Measurements from ENCODE around the gene STOX1.
"Not testable (repeated sequence)": the region's sequence is repeated elsewhere in the genome, so short reads cannot be mapped to it uniquely, and the experiment has no call there.

STOX1 gene

GRCh38 chr10:68895041-68895440 is 67.7 kb downstream of the STOX1 start:
- DNase-seq: no peak

GRCh38 chr10:68897336-68897741 is 70.0 kb downstream of the STOX1 start:
- no peak for DNase-seq

- DNase-seq: no peak
These were observed 71.9 kb downstream of the STOX1 start for GRCh38 chr10:68899186-68899745.

- no peak for DNase-seq
These were observed 73.2 kb downstream of the STOX1 start for GRCh38 chr10:68900427-68901104.

GRCh38 chr10:68901105-68901927 is 74.0 kb downstream of the STOX1 start, which contains the start of gene DDX50:
DDX50 (plus strand) TSS chr10:68901315; CDS start chr10:68901385, 70 bp downstream.
- DNase-seq: peak; percentile 89

GRCh38 chr10:68902382-68902781 is 75.1 kb downstream of the STOX1 start:
- no peak for DNase-seq

- no peak for DNase-seq
These were observed 97.3 kb downstream of the STOX1 start for GRCh38 chr10:68924593-68924992.

GRCh38 chr10:68925489-68925888 is 98.2 kb downstream of the STOX1 start:
- no peak for DNase-seq

GRCh38 chr10:68929157-68929556 is 101.8 kb downstream of the STOX1 start:
- not testable (repeated sequence) for DNase-seq

- not testable (repeated sequence) for DNase-seq
These were observed 102.6 kb downstream of the STOX1 start for GRCh38 chr10:68929888-68930287.

GRCh38 chr10:68932860-68933259 is 105.5 kb downstream of the STOX1 start:
- DNase-seq: not testable (repeated sequence)

- no peak for DNase-seq
These were observed 107.7 kb downstream of the STOX1 start for GRCh38 chr10:68934994-68935393.

GRCh38 chr10:68938117-68938516 is 110.8 kb downstream of the STOX1 start:
- DNase-seq: no peak

- no peak for DNase-seq
These were observed 111.6 kb downstream of the STOX1 start for GRCh38 chr10:68938884-68939283.

GRCh38 chr10:68940917-68941316 is 113.6 kb downstream of the STOX1 start:
- not testable (repeated sequence) for DNase-seq

Data from T-helper 9 cell (primary cell).